Nephron progenitor cell (in vitro differentiated cells): Measurements from ENCODE around the gene PRKCQ.

Source experiments
- DNase-seq: peaks from one replicate; pipeline ENCODE4 v3.0.0; 2021
- H3K27ac Mint-ChIP-seq: 2 replicates; pipeline ENCODE4 v1.8.0; 2021; ENCODE audit warnings: mild to moderate bottlenecking, moderate library complexity, mixed read lengths
- H3K27me3 Mint-ChIP-seq: 2 replicates; pipeline ENCODE4 v1.8.0; 2021; ENCODE audit warnings: mild to moderate bottlenecking, low read depth, mixed read lengths; ENCODE audit not compliant: poor library complexity
- H3K36me3 Mint-ChIP-seq: 2 replicates; pipeline ENCODE4 v1.8.0; 2021; ENCODE audit warnings: low read depth, mixed read lengths
- H3K4me1 Mint-ChIP-seq: 2 replicates; pipeline ENCODE4 v1.8.0; 2021; ENCODE audit warnings: mixed read lengths
- H3K4me3 Mint-ChIP-seq: 2 replicates; pipeline ENCODE4 v1.8.0; 2021; ENCODE audit warnings: mild to moderate bottlenecking, moderate library complexity, mixed read lengths
- H3K9me3 Mint-ChIP-seq: 2 replicates; pipeline ENCODE4 v1.8.0; 2021; ENCODE audit warnings: mild to moderate bottlenecking, moderate library complexity, mixed read lengths
- CTCF ChIP-seq: fragments of 200-600 bp; sonication (generic); IDR thresholded peaks from 2 replicates; pipeline ENCODE4 v1.5.0; 2021; ENCODE audit warnings: antibody characterized with exemption

PRKCQ gene

GRCh38 chr10:6497620-6498019 lies 82.5 kb downstream of the PRKCQ start:
- Mint-ChIP-seq H3K9me3 (no peaks in the 10 kb centered on the region), H3K27me3 (no peaks in the 10 kb centered on the region), H3K27ac (no peak overlapping the region), H3K4me3 (no peak overlapping the region), H3K36me3 (peaks cover 25% of the 10 kb centered on the region), H3K4me1 (no peaks in the 10 kb centered on the region)
- no peak for TF ChIP-seq CTCF
- DNase-seq, result no peak

DNA sequence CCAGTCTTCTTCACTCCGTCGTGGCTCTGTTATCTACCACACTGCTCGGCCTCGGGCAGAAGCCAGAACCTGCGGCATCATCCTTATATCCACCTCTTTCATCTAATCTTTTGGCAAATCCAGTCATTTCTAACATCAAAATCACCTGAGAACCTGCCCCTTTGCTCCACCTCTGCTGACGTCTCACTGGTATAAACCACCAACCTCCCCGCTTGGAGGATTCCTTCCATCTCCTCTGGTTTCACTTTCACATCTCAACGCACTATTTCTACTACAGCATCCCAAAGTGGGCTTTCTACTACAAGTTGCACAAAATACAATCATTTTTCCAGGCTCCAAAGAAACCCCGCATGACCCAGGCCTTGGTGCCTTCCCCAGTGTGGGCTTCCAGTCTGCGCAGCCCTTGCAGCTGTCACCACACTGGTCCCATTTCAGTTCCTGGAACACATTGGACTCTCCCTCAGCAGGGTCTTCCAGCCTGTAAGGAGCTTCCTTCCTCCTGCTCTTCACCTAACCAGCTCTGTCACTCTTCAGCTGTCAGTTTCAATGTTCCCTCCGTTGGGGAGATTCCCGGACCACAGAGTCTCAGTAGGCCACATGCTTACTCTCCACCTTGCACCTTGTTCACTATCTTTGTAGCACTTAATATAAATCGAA lies 85.0 kb downstream of the PRKCQ start:
- TF ChIP-seq CTCF, result no peak
- H3K27ac Mint-ChIP-seq, result no peak overlapping the region

GRCh38 chr10:6494442-6494819 lies 85.6 kb downstream of the PRKCQ start:
- Mint-ChIP-seq H3K9me3 (no peaks in the 10 kb centered on the region), H3K27ac (no peak overlapping the region), H3K27me3 (no peaks in the 10 kb centered on the region), H3K4me3 (no peak overlapping the region), H3K36me3 (peaks cover 27% of the 10 kb centered on the region), H3K4me1 (no peaks in the 10 kb centered on the region)
- no peak for DNase-seq
- TF ChIP-seq CTCF, result no peak

More for the DNA sequence above, 85.0 kb downstream of the PRKCQ start:
- Mint-ChIP-seq H3K27me3 (no peaks in the 10 kb centered on the region), H3K36me3 (peaks cover 24% of the 10 kb centered on the region), H3K4me3 (no peak overlapping the region), H3K4me1 (no peaks in the 10 kb centered on the region), H3K9me3 (no peaks in the 10 kb centered on the region)
- DNase-seq, result no peak

DNA sequence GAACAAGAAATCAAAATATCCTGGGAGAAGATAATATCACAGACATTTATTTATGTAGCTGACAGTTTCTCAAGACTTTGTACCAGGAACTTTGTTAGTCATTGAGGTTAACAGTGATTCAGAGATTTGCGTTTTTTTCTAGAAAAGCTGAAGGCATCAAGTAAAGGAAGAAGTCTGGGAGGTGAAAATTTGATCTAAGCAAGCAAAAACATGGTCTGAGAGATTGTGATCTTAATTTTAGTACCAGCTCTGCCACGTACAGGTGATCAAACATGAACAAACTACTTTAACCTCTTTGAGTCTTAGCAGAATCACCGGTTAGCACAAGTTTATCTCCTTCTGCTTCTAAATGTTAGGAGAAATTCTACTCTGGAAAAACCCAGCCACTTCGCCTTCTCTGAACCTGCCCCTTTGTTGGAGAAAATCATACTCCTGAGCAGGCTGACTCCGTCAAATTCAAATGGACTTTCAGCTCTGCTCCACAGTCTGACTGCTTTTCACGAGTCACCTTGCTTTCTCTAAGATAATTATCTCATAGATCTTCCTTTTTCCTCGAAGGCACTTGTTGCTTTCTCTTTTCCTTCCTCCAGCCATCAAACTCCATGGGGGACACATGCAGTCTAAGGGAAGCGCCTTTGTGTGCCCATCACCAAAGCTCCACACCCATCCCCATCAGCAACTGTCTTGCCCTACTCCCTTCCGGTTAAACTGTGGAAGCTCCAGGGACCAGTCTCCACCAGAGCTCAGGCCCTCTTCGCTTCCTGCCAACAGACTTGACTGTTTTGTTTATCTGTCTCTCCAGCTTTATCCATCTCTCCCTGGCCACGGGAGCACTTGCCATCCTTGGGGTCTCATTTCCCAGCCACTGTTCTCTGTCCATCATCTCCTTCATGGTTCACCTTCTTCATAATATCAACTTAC lies 86.3 kb downstream of the PRKCQ start:
- no peak for TF ChIP-seq CTCF
- Mint-ChIP-seq H3K9me3 (no peaks in the 10 kb centered on the region), H3K4me3 (no peak overlapping the region), H3K27ac (no peak overlapping the region), H3K36me3 (peaks cover 22% of the 10 kb centered on the region), H3K27me3 (no peaks in the 10 kb centered on the region), H3K4me1 (no peaks in the 10 kb centered on the region)
- no peak for DNase-seq

DNA sequence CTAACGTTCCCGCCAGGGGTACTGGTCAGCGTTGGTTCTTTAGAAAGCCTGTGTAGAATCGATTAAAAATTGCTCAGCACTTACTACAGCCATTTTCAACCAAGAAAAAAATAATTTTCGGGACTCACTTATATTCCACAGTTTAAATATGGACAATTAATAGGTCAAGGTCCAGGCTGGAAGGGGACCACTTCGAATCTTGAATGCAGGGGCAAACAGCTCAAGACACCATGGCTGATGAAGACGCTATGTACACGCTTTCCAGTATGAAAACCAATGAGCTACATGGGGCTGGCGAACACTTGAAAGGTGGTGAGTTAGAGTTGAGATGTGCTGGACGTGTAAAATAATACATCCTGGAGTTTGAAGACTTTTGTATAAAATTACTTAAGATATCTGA lies 87.2 kb downstream of the PRKCQ start:
- Mint-ChIP-seq H3K27ac (no peak overlapping the region), H3K4me3 (no peak overlapping the region), H3K9me3 (no peaks in the 10 kb centered on the region)

More for the DNA sequence above, 87.2 kb downstream of the PRKCQ start:
- H3K36me3 Mint-ChIP-seq, result peaks cover 15% of the 10 kb centered on the region
- DNase-seq, result no peak
- H3K27me3 Mint-ChIP-seq, result no peaks in the 10 kb centered on the region
- no peaks in the 10 kb centered on the region for H3K4me1 Mint-ChIP-seq
- no peak for TF ChIP-seq CTCF
